Body of pancreas (tissue), 4 donors: ENCODE data around the gene DIAPH3.

Experiments used
- CTCF ChIP-seq, 7 experiments: fragments of 450-650 bp in 4 of 7; fragments of 200-600 bp in 3 of 7; sonication (generic) in 3 of 7; IDR thresholded peaks; one replicate each; pipeline ENCODE4 v1.5.1; 2016 to 2019; ENCODE audit warnings: antibody characterized with exemption in 7 of 7
- POLR2A ChIP-seq, 3 donors: fragments of 450-650 bp; IDR thresholded peaks; one replicate each; pipeline ENCODE4 v1.6.1; 2016; ENCODE audit warnings: antibody characterized with exemption in 3 of 3, mild to moderate bottlenecking in 2 of 3

GRCh38 chr13:59979589-59979988, 184.1 kb downstream of the DIAPH3 start:
- TF ChIP-seq CTCF (IDR thresholded peaks at IDR 0.05) (no peak), POLR2A (IDR thresholded peaks at IDR 0.05) (no peak)
